HepG2 (cell line): ENCODE measurements around the gene FLAD1. TPM values are rescaled to one million over a fixed set of nuclear protein-coding genes. Genes with fewer than 3 reads are reported as not detected.

Experiments
- RFX3 ChIP-seq: IDR thresholded peaks from 2 replicates; pipeline ENCODE4 v1.6.1; 2016; ENCODE audit warnings: missing biosample characterization, missing genetic modification reagents
- SP140L ChIP-seq: sonication (generic); formaldehyde crosslinking; IDR thresholded peaks from 2 replicates; pipeline ENCODE4 v1.4.0; 2020; ENCODE audit warnings: missing genetic modification reagents, borderline replicate concordance
- SSRP1 ChIP-seq: IDR thresholded peaks from 2 replicates; pipeline ENCODE4 v1.6.1; 2016; ENCODE audit warnings: control low read depth
- TAF1 ChIP-seq: sonication (generic); formaldehyde crosslinking; IDR thresholded peaks from 2 replicates; pipeline ENCODE4 v1.4.0; 2020; ENCODE audit warnings: missing genetic modification reagents
- TP53 ChIP-seq: sonication (generic); formaldehyde crosslinking; conservative IDR thresholded peaks from 2 replicates; pipeline ENCODE4 v1.4.0; 2020; ENCODE audit warnings: missing genetic modification reagents
- ZKSCAN1 ChIP-seq: fragments of 150-350 bp; IDR thresholded peaks from 2 replicates; pipeline ENCODE4 v1.6.1; 2014; ENCODE audit warnings: low read length
- ZNF253 ChIP-seq: sonication (generic); formaldehyde crosslinking; IDR thresholded peaks from 2 replicates; pipeline ENCODE4 v1.8.0; 2022; ENCODE audit warnings: mild to moderate bottlenecking, missing genetic modification reagents, borderline replicate concordance
- ZNF446 ChIP-seq: sonication (generic); formaldehyde crosslinking; IDR thresholded peaks from 2 replicates; pipeline ENCODE4 v1.5.0; 2020; ENCODE audit warnings: mild to moderate bottlenecking, missing genetic modification reagents
- polyA plus RNA-seq, 8 experiments: library from polyadenylated mRNA; depleted of rRNA in 3 of 8; stranded (reverse) in 7 of 8; unstranded in 1 of 8; fragments of >200 nt; fragmentation: Illumina TruSeq in 4 of 8; extraction: Trizol in 4 of 8; gene quantifications; 2 replicates each; pipeline versions ENCODE4 v1.2.1 to v1.2.3, GENCODE V29; 2011 to 2016; ENCODE audit warnings: low read depth in 4 of 8, missing spikeins in 1 of 8, mixed read lengths in 1 of 8; ENCODE audit not compliant: insufficient read depth in 1 of 8
- total RNA-seq, 5 experiments: library from RNA; depleted of rRNA; stranded (reverse); fragments of >200 nt; fragmentation: Illumina TruSeq; extraction: Trizol; gene quantifications; 2 replicates each; pipeline ENCODE4 v1.2.3, GENCODE V29; 2016; ENCODE audit warnings: low read depth in 1 of 5
- TF ChIP-seq, protein P1 (sequence below): sonication (generic); formaldehyde crosslinking; IDR thresholded peaks from 2 replicates; pipeline ENCODE4 v1.4.0; 2020; ENCODE audit warnings: missing genetic modification reagents, borderline replicate concordance
- TF ChIP-seq, protein P2 (sequence below): sonication (generic); formaldehyde crosslinking; IDR thresholded peaks from 2 replicates; pipeline ENCODE4 v1.4.0; 2020; ENCODE audit warnings: mild to moderate bottlenecking, low read depth, missing genetic modification reagents
- TF ChIP-seq, protein P3 (sequence below): IDR thresholded peaks from 2 replicates; pipeline ENCODE4 v1.6.1; 2016; ENCODE audit warnings: missing compliant biosample characterization, missing genetic modification reagents, borderline replicate concordance

FLAD1 gene
- total and polyA plus RNA-seq, 2 of the 13 experiments (the other 11 are each of a cell fraction or from before 2014, with no cell fraction given): 25.9 to 32.8 TPM

DNA sequence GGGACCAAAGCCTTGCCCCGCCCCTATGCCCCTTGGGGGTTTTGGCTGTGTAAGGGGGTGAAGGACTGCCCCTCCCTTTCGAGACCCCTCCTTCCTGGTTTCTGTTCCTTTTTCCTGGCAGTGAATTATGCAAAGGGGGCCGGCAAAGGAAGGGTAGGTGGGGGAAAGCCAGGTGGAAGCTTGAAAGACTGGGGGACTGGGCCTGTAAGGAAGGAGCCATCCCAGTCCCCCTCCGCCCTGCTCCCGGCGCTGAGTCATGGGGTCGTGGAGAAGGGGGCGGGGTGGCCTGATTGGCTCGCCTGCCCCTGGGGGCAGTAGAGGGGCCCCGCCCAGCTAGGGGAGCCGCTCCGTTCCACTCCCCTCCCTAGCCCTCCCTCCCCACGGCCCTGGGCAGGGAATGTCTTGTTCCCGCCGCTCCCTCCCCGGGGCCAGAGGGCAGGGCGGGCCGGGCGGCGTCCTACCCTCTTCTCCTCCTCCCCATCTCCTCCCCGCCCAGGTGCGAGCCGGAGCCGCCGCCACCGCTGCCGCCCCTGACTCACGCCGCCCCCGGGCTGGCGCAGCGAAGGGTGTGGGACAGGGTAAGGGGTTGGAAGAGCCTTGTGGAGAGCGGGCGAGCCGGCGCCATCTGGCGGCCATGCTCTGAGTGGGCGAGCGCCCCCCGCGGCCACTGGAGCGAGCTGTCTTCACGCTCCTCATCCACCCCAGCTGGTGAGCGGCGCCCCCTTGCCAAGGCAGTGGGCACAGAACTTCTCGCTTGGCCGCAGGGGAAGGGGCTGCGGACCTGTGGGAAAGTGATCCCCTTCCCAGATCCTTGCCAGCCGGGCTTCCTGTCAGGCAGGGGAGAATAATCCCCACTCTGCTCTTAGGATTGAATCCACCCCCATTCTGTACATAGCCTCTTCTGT is 34.1 kb downstream of the FLAD1 start (continued):
- TF ChIP-seq, protein P1, sequence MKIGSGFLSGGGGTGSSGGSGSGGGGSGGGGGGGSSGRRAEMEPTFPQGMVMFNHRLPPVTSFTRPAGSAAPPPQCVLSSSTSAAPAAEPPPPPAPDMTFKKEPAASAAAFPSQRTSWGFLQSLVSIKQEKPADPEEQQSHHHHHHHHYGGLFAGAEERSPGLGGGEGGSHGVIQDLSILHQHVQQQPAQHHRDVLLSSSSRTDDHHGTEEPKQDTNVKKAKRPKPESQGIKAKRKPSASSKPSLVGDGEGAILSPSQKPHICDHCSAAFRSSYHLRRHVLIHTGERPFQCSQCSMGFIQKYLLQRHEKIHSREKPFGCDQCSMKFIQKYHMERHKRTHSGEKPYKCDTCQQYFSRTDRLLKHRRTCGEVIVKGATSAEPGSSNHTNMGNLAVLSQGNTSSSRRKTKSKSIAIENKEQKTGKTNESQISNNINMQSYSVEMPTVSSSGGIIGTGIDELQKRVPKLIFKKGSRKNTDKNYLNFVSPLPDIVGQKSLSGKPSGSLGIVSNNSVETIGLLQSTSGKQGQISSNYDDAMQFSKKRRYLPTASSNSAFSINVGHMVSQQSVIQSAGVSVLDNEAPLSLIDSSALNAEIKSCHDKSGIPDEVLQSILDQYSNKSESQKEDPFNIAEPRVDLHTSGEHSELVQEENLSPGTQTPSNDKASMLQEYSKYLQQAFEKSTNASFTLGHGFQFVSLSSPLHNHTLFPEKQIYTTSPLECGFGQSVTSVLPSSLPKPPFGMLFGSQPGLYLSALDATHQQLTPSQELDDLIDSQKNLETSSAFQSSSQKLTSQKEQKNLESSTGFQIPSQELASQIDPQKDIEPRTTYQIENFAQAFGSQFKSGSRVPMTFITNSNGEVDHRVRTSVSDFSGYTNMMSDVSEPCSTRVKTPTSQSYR (CRISPR knock-in tag): peak; percentile 25; the same call in 1 of the 2 replicates
- peak; percentile 73; the same call in 1 of the 2 replicates for TF ChIP-seq TP53 (CRISPR knock-in tag)
- TF ChIP-seq ZNF446 (CRISPR knock-in tag): peak; percentile 33; the same call in 1 of the 2 replicates
- TF ChIP-seq TAF1 (CRISPR knock-in tag): peak; percentile 69; the same call in 1 of the 2 replicates
- TF ChIP-seq, protein P2, sequence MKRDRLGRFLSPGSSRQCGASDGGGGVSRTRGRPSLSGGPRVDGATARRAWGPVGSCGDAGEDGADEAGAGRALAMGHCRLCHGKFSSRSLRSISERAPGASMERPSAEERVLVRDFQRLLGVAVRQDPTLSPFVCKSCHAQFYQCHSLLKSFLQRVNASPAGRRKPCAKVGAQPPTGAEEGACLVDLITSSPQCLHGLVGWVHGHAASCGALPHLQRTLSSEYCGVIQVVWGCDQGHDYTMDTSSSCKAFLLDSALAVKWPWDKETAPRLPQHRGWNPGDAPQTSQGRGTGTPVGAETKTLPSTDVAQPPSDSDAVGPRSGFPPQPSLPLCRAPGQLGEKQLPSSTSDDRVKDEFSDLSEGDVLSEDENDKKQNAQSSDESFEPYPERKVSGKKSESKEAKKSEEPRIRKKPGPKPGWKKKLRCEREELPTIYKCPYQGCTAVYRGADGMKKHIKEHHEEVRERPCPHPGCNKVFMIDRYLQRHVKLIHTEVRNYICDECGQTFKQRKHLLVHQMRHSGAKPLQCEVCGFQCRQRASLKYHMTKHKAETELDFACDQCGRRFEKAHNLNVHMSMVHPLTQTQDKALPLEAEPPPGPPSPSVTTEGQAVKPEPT: peak; percentile 99
- TF ChIP-seq, protein P3, sequence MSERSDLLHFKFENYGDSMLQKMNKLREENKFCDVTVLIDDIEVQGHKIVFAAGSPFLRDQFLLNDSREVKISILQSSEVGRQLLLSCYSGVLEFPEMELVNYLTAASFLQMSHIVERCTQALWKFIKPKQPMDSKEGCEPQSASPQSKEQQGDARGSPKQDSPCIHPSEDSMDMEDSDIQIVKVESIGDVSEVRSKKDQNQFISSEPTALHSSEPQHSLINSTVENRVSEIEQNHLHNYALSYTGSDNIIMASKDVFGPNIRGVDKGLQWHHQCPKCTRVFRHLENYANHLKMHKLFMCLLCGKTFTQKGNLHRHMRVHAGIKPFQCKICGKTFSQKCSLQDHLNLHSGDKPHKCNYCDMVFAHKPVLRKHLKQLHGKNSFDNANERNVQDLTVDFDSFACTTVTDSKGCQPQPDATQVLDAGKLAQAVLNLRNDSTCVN (CRISPR knock-in tag): peak; percentile 65; the same call in 1 of the 2 replicates
- no peak for TF ChIP-seq ZNF253 (CRISPR knock-in tag)
- TF ChIP-seq SP140L (CRISPR knock-in tag): 0 out of 2 replicates have a peak, but pooled peaks have one; percentile 82
- peak; percentile 84; the same call in 1 of the 2 replicates for TF ChIP-seq SSRP1 (CRISPR knock-in tag)
- no peak for TF ChIP-seq ZKSCAN1
- no peak for TF ChIP-seq RFX3 (CRISPR knock-in tag)
- TF ChIP-seq, all 625 proteins: peak for 321
